Esophagus muscularis mucosa (tissue), 4 donors: Measurements from ENCODE around the gene ANKRD27. TPM values are rescaled to one million over a fixed set of nuclear protein-coding genes. Genes with fewer than 3 reads are reported as not detected.

ENCODE experiments used
- DNase-seq: peaks from one replicate; pipeline ENCODE4 v3.0.0-alpha.2; 2017; ENCODE audit errors: extremely low spot score
- H3K27ac ChIP-seq, 4 donors: fragments of 200-600 bp; sonication (generic); replicated peaks in 1 of 4; 1 replicate in 3 of 4; 2 replicates in 1 of 4; pipeline ENCODE4 v1.5.1; 2016 to 2019; ENCODE audit warnings: mild to moderate bottlenecking in 1 of 4
- H3K27me3 ChIP-seq, 4 donors: fragments of 200-600 bp; sonication (generic); one replicate each; pipeline versions ENCODE4 v1.5.1 to v1.6.0; 2016 to 2019
- H3K36me3 ChIP-seq, 4 donors: fragments of 200-600 bp; sonication (generic); one replicate each; pipeline ENCODE4 v1.5.1; 2016 to 2019
- H3K4me1 ChIP-seq, 4 donors: fragments of 200-600 bp; sonication (generic); one replicate each; pipeline ENCODE4 v1.5.1; 2016 to 2019
- H3K4me3 ChIP-seq, 4 donors: fragments of 200-600 bp; sonication (generic); 1 replicate in 2 of 4; 2 replicates in 2 of 4; pipeline ENCODE4 v1.5.1; 2016 to 2019; ENCODE audit warnings: mild to moderate bottlenecking in 4 of 4, moderate library complexity in 1 of 4
- H3K9me3 ChIP-seq, 4 donors: fragments of 200-600 bp; sonication (generic); 1 replicate in 3 of 4; 2 replicates in 1 of 4; pipeline ENCODE4 v1.5.1; 2016 to 2019
- EP300 ChIP-seq: sonication (generic); formaldehyde crosslinking; IDR thresholded peaks from one replicate; pipeline ENCODE4 v1.6.1; 2017; ENCODE audit warnings: antibody characterized with exemption
- POLR2A ChIP-seq: fragments of 450-650 bp; IDR thresholded peaks from one replicate; pipeline ENCODE4 v1.6.1; 2017; ENCODE audit warnings: antibody characterized with exemption, moderate library complexity, mild to moderate bottlenecking, low read depth
- POLR2AphosphoS5 ChIP-seq, 2 donors: sonication (generic); formaldehyde crosslinking; IDR thresholded peaks; one replicate each; pipeline ENCODE4 v1.6.1; 2017; ENCODE audit warnings: antibody characterized with exemption in 2 of 2
- WGBS: methylation state at CpG from one replicate; pipeline ENCODE4 v1.1.5; 2018; 5-methylcytosine and 5-hydroxymethylcytosine counted together
- intact Hi-C: fragments of 100-400 bp; cut with DNase I; formaldehyde crosslinking; loops from one replicate; pipeline ENCODE4 v1.15.1; 2023
- total RNA-seq, 4 donors: library from RNA; depleted of rRNA; stranded (reverse); fragments of >200 nt; gene quantifications; one replicate each; pipeline versions ENCODE4 v1.1.0 to v1.2.1, GENCODE V29; 2016
- TF ChIP-seq, protein P1 (sequence below), 3 experiments: fragments of 200-600 bp in 2 of 3; fragments of 450-650 bp in 1 of 3; sonication (generic) in 2 of 3; IDR thresholded peaks; one replicate each; pipeline ENCODE4 v1.5.1; 2017 to 2019; ENCODE audit warnings: antibody characterized with exemption in 3 of 3, mild to moderate bottlenecking in 2 of 3, moderate library complexity in 1 of 3

The ANKRD27 gene
- total RNA-seq, 4 donors from 2014 or later = 43.2 to 58.1 (median 46.8) TPM

DNA sequence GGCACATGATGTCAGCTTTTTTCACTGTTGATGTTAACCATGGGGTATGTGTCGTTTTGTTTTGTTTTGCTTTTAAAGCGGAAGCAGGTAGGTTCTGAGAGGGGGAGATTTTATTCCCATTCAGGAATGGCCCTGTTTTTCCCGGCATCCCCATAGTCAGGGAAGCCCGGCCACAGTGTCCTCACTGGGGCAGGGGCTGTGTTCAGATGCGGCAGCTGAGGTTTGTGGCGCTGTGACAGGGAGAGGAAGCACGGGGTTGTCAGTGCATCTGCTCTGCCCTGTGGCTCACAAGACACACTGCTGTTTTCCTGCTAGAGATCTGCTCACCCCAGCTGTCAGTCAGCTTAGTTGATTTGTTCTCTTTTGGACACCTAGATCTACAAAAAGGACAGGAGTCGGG lies 27.6 kb downstream of the ANKRD27 start:
- TF ChIP-seq POLR2AphosphoS5 (IDR thresholded peaks at IDR 0.05) = no peak
- TF ChIP-seq, protein P1, sequence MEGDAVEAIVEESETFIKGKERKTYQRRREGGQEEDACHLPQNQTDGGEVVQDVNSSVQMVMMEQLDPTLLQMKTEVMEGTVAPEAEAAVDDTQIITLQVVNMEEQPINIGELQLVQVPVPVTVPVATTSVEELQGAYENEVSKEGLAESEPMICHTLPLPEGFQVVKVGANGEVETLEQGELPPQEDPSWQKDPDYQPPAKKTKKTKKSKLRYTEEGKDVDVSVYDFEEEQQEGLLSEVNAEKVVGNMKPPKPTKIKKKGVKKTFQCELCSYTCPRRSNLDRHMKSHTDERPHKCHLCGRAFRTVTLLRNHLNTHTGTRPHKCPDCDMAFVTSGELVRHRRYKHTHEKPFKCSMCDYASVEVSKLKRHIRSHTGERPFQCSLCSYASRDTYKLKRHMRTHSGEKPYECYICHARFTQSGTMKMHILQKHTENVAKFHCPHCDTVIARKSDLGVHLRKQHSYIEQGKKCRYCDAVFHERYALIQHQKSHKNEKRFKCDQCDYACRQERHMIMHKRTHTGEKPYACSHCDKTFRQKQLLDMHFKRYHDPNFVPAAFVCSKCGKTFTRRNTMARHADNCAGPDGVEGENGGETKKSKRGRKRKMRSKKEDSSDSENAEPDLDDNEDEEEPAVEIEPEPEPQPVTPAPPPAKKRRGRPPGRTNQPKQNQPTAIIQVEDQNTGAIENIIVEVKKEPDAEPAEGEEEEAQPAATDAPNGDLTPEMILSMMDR (IDR thresholded peaks at IDR 0.05) = no peak
- Histone ChIP-seq H3K27me3 (no peaks in the 10 kb centered on the region), H3K4me1 (peaks cover 9 to 16% (median 13%) of the 10 kb centered on the region in 4 donors), H3K4me3 (no peak overlapping the region), H3K36me3 (peaks cover 47 to 75% (median 74%) of the 10 kb centered on the region in 4 donors), H3K9me3 (no peaks in the 10 kb centered on the region), H3K27ac (no peak overlapping the region)
- no peak for DNase-seq
- 77% methylated on average over 8 of the region's 8 CpGs for WGBS
- intact Hi-C loops = no loop called here

DNA sequence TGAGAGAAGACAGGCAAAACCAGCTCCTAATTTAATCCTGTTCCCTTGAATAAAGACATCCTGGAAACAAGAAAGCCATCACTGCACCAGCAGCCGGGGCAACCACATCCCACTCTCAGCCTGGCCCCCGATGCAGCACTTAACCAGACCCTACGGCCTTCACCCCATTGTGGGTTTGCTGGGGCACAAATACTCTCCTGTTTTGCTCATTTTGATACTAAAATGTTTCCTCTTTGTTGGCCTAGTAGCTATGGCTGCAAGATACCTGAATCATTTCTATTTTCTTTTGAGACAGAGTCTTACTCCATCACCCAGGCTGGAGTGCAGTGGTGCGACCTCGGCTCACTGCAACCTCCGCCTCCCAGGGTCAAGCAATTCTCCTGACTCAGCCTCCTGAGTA lies 28.4 kb downstream of the ANKRD27 start:
- TF ChIP-seq POLR2AphosphoS5 (IDR thresholded peaks at IDR 0.05) = no peak
- no peak for TF ChIP-seq POLR2A
- no peak for TF ChIP-seq EP300
- TF ChIP-seq, protein P1 (IDR thresholded peaks at IDR 0.05) = no peak
- Histone ChIP-seq H3K27me3 (no peaks in the 10 kb centered on the region), H3K4me3 (no peak overlapping the region), H3K36me3 (peaks cover 47 to 84% (median 82%) of the 10 kb centered on the region in 4 donors), H3K4me1 (peaks cover 1 to 8% (median 5%) of the 10 kb centered on the region in 4 donors), H3K9me3 (no peaks in the 10 kb centered on the region), H3K27ac (no peak overlapping the region)
- DNase-seq = no peak
- intact Hi-C loops = no loop called here
- WGBS = 95% methylated on average over 6 of the region's 6 CpGs

DNA sequence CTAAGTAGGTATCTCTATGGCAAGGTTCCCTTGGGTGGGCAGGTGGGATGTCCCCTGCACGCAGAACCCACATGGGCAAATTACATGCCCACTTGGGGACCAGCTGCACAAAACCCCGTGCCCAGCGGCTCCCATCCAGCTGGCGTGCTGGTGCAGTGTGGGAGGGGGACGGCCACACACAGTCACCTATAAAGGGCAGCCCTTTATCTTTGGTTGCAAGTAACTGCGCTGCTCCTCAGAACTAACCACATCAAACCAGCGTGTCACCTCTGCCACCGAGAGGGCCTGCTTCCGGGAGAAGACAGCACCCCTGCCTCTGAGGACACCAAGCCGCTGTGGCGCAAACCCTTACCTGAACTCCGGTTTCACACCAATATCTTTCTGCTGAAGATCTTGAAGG lies 32.2 kb downstream of the ANKRD27 start:
- DNase-seq = no peak
- TF ChIP-seq POLR2A = no peak
- TF ChIP-seq EP300 = no peak
- no peak for TF ChIP-seq POLR2AphosphoS5 (IDR thresholded peaks at IDR 0.05)
- TF ChIP-seq, protein P1 (IDR thresholded peaks at IDR 0.05) = no peak
- WGBS = 91% methylated on average over 12 of the region's 12 CpGs
- Histone ChIP-seq H3K27ac (no peak overlapping the region), H3K36me3 (peaks cover 56 to 100% (median 96%) of the 10 kb centered on the region in 4 donors), H3K4me3 (no peak overlapping the region), H3K27me3 (no peaks in the 10 kb centered on the region), H3K4me1 (no peaks in the 10 kb centered on the region), H3K9me3 (no peaks in the 10 kb centered on the region)
- intact Hi-C loops = no loop called here

DNA sequence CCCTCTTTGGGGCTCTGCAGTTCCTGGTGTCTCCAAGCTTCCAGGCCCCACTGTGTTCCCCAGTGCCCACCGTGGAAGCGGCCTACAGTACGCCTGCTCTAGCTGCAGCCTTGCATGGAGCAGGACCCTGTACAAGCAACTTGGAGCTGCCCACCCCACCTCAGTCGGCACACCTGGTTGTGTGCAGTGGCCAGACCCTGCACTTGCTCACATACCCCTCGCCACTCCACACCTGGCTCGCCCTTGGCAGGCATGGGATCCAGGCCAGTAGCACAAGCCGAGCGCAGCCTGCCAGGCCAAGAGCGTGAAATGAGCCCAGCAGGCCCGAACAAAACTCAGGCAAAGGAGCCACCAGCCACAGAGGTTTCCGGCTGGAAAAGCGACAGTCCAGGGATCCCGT lies 36.4 kb downstream of the ANKRD27 start:
- no peaks in the 10 kb centered on the region for H3K9me3 ChIP-seq
- no peak for DNase-seq
- no CpG with 5 or more reads among the region's 13 CpGs for WGBS
- no peaks in the 10 kb centered on the region for H3K27me3 ChIP-seq
- H3K27ac ChIP-seq = no peak overlapping the region
- H3K4me1 ChIP-seq = no peaks in the 10 kb centered on the region
- peaks cover 50 to 100% (median 86%) of the 10 kb centered on the region in 4 donors for H3K36me3 ChIP-seq
- H3K4me3 ChIP-seq = no peak overlapping the region
- TF ChIP-seq, protein P1 (IDR thresholded peaks at IDR 0.05) = no peak
- intact Hi-C loops = no loop called here

DNA sequence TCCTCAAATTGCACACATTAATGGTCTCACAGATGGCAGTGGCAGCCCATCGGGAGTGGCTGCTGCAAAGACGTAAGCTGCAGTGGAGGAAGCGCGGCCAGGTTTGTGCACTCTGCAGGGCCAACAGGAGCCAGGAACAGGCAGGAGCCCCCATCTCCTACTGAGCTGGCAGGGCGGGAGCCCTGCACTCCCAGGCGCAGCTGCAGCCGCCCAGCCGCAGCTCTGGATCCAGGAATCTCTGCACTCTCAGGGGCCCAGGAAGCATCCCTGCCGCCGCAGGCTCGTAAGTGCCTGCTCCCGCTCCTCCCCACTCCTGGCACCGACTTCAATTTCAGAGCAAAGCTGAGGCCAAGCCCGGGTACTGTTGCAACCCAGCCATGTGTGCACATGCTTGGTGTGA lies 37.5 kb downstream of the ANKRD27 start:
- no peak overlapping the region for H3K4me3 ChIP-seq
- no peaks in the 10 kb centered on the region for H3K27me3 ChIP-seq
- 92% methylated on average over 6 of the region's 14 CpGs for WGBS
- H3K27ac ChIP-seq = no peak overlapping the region
- DNase-seq = no peak
- H3K36me3 ChIP-seq = peaks cover 39 to 100% (median 83%) of the 10 kb centered on the region in 4 donors
- no peaks in the 10 kb centered on the region for H3K4me1 ChIP-seq
- H3K9me3 ChIP-seq = no peaks in the 10 kb centered on the region
- intact Hi-C loops = no loop called here
- TF ChIP-seq, protein P1 (IDR thresholded peaks at IDR 0.05) = no peak
- no peak for TF ChIP-seq EP300
